Epithelial cell of prostate (primary cell): ENCODE data around the gene GALE.
"Not testable (repeated sequence)": the region's sequence is repeated elsewhere in the genome, so short reads cannot be mapped to it uniquely, and the experiment has no call there.

Experiments
- DNase-seq: peaks from one replicate; pipeline ENCODE4 v3.0.0-alpha.2; 2011; ENCODE audit warnings: low read depth, low spot score
- H3K27ac ChIP-seq: fragments of 450-650 bp; 2 replicates; pipeline ENCODE4 v1.5.1; 2017; ENCODE audit warnings: mild to moderate bottlenecking

The GALE gene

GRCh38 chr1:23810818-23811540 is 10.4 kb upstream of the GALE start:
- peak overlapping the region; percentile 9 for H3K27ac ChIP-seq
- no peak for DNase-seq

GRCh38 chr1:23809751-23810171 is 9.2 kb upstream of the GALE start:
- no peak for DNase-seq
- peak overlapping the region; percentile 9 for H3K27ac ChIP-seq

GRCh38 chr1:23807453-23807852 is 6.9 kb upstream of the GALE start:
- H3K27ac ChIP-seq: no peak overlapping the region
- no peak for DNase-seq

GRCh38 chr1:23806280-23806679 is 5.7 kb upstream of the GALE start:
- no peak for DNase-seq
- H3K27ac ChIP-seq: no peak overlapping the region

- DNase-seq: no peak
- H3K27ac ChIP-seq: no peak overlapping the region
Measured at GRCh38 chr1:23805025-23805424, 4.5 kb upstream of the GALE start.

GRCh38 chr1:23804183-23804835 is 3.8 kb upstream of the GALE start:
- H3K27ac ChIP-seq: no peak overlapping the region
- no peak for DNase-seq

- no peak for DNase-seq
Measured at GRCh38 chr1:23803674-23804073, 3.1 kb upstream of the GALE start.

GRCh38 chr1:23802809-23803342 is 2.3 kb upstream of the GALE start:
- DNase-seq, H3K27ac ChIP-seq: not testable (repeated sequence)

More at GRCh38 chr1:23803674-23804073, 3.1 kb upstream of the GALE start:
- H3K27ac ChIP-seq: no peak overlapping the region

- peak overlapping the region; percentile 99 for H3K27ac ChIP-seq
- no peak for DNase-seq
Measured at GRCh38 chr1:23801876-23802275, 1.3 kb upstream of the GALE start.

GRCh38 chr1:23801338-23801748 is 789 bp upstream of the GALE start:
- no peak for DNase-seq
- H3K27ac ChIP-seq: peak overlapping the region; percentile 99

GRCh38 chr1:23799570-23800399 is 769 bp downstream of the GALE start:
- peak overlapping the region; percentile 99 for H3K27ac ChIP-seq
- DNase-seq: peak; percentile 69

GRCh38 chr1:23799255-23799569 is 1.3 kb downstream of the GALE start:
- H3K27ac ChIP-seq: peak overlapping the region; percentile 99

GRCh38 chr1:23798662-23799142 is 1.9 kb downstream of the GALE start:
- peak overlapping the region; percentile 99 for H3K27ac ChIP-seq
- no peak for DNase-seq

More at GRCh38 chr1:23799255-23799569, 1.3 kb downstream of the GALE start:
- no peak for DNase-seq

GRCh38 chr1:23797478-23798448 is 2.8 kb downstream of the GALE start:
- no peak for DNase-seq
- H3K27ac ChIP-seq: peak overlapping the region; percentile 99

- H3K27ac ChIP-seq: peak overlapping the region; percentile 19
- no peak for DNase-seq
Measured at GRCh38 chr1:23796466-23797271, 3.9 kb downstream of the GALE start.

GRCh38 chr1:23795676-23796465 is 4.7 kb downstream of the GALE start:
- peak overlapping the region; percentile 19 for H3K27ac ChIP-seq
- no peak for DNase-seq

GRCh38 chr1:23794732-23795182 is 5.8 kb downstream of the GALE start:
- DNase-seq: not testable (repeated sequence)

More at GRCh38 chr1:23794732-23795182, 5.8 kb downstream of the GALE start:
- H3K27ac ChIP-seq: peak overlapping the region; percentile 19
